GM21367 (cell line): Measurements from ENCODE around the gene CCT3.

ENCODE experiments used
- ATAC-seq: cut with Tn5 transposase; IDR thresholded peaks from one replicate; pipeline ENCODE4 v1.9.1; 2021; ENCODE audit not compliant: unreplicated experiment

The CCT3 gene

DNA sequence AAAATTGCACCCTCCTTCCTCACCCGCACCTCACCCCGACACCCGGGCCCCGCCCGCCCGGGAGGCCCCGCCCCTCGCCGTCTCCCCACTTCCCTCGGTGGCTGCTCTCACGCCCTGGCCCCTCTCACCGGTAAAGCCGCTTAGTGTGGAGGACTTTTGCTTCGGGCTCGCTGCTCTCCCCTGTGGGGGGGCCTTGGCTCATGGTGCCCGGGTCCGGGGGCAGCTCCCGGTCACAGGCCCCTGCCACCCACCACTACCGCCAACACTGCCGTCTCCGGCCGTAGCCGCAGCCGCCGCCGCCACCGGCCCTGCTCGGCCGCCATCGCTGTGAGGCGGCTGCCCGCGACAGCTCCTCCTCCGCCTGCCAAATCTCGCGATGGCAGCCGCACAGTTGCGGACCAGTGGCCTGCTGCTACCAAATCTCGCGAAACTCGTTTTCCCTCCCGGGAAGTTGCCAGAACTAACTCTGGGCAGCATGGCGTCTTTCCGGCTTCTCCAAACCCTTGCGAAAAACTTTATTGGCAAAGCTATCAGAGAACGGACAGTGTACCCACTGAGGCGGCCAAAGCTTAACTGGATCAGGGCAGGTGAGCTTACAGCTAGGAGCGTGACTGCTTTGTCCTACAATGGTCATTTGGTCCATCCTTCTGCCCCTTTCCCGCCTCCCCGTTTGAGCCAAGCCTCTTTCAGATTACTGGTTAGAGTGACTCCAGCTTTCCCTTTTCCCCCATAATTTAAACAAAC is 55.4 kb downstream of the CCT3 start, which contains the start of gene SMG5:
Gene SMG5 (minus strand): TSS at position 347 of the 744 bp plus-strand sequence. CDS start 145 bp downstream, at position 202.
- ATAC-seq, result peak; percentile 68

DNA sequence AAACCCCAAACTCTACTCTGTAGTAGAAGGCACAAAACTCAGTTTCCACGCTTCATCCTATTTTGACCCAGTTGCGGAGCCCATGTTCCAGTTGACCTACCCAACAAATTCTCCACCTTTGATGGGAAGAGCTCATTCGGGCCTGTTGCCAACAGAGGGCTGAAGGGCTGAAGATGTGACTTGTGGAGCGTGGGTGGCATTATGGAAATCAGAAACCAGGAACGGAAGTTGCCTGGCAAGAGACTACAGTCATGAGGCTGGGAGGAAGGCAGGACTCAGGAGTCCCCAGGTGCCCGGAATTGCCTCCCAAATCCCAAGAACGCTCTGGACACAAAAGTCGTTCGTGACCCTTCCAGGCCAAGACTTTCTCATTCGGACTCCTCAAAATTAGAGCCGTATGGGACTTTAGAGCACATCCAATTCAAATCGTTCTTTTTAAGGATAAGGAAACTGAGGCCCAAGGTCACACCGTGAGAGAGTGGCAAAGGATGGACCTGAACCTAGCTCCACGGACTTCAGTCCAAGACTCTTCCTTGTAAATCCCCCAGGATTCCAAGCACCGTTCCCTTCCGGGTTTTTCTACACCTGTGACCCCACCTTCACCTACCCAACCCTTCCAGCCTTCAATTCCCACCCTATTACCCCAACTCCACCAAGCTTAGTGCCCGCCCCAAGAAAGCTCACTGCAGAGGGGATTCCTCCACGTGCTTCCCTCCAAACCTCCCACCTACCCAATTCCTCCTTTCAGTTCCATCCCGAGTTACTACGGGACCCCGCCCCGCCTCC is 56.2 kb downstream of the CCT3 start:
- peak; percentile 4 for ATAC-seq

DNA sequence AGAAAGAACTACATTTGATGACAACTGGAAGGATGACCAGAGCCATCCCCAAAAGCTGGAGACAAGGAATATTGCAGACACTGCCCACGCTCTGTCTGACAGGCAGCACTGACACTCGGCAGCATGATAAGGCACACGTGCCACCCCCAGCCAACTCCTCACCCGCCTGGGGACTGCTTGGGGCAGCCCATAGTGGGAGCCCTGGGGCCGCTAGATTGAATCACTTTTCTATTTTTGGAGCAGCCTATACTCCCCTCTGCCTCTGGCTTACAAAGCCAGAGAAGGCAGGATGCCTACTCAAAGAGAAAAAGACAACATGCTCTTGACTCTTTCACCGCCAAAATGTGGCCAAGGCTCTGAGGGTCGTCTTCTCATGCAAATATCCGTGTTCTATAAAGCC is 56.8 kb downstream of the CCT3 start:
- no peak for ATAC-seq

DNA sequence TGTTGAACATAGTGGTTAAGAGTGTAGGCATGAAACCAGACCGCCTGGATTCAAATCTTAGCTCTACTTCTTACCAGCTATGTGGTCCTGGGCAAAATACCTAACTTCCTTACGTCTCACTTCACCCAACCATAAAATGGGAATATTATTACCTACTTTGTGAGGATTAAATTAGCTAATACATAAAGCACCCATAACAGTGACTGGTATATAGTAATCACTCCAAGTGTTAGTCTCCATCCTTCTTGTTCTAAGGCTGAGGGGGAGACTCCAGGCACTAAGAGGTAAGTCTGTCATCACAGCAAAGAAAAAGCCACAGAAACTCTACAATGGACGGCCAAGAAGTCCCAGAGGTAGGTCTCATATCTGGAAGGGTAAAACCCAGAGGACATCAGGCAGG is 58.3 kb downstream of the CCT3 start:
- no peak for ATAC-seq

DNA sequence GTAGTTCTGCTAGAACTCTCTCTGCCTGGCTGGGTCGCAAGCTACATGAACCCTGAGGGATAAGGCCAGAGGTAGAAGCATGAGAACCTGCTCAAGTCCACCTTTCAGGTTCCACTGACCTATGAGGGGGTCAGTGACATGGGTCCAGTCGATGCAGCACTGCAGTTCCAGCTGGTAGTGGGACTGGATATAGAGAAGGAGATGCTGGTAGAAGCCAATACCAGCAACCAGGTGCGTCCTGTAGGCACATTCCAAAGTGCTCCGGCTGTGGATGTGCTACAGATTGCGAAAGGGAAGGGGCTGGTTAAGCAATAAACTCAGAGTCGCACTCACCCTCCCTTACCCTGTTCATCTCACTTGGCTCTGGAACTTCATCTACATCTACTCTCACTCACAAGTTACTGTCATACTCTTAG is 61.1 kb downstream of the CCT3 start:
- no peak for ATAC-seq

DNA sequence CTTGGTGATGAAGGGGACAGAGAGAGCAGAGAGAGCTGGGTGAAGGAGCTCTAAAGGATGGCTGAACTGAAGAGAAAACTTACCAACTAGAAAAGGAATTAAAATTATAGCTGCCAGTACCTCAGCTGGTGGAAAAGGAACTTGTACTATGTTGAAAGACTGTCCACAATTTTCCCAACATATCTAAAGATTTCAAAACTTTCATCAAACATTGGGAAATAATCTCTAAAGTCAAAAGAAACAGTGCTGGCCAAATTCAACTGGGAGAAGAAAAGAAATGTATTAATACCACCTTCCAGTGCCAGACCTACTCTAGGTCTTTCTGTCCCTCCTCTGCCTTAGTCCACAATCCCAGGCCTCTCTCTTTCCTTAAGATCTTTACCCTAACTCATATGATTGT is 61.6 kb downstream of the CCT3 start:
- no peak for ATAC-seq

DNA sequence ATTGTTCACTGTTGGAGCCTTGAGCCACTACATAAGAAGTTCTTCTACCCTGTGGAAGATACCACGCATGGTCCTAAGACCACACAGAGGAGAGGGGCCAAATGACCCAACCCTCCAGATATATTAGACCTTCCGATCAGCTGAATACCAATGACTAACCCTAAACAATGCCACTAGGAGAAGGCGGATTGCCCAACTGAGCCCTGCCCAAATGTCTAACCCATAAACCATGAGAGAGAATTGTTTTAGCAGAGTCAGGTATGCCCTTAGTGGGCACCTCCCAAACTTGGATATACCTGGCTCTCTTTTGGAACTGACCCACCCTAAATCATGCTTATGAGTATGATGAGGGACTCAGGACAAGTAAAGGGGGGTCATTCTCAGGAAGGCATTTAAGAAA is 67.8 kb downstream of the CCT3 start:
- no peak for ATAC-seq

DNA sequence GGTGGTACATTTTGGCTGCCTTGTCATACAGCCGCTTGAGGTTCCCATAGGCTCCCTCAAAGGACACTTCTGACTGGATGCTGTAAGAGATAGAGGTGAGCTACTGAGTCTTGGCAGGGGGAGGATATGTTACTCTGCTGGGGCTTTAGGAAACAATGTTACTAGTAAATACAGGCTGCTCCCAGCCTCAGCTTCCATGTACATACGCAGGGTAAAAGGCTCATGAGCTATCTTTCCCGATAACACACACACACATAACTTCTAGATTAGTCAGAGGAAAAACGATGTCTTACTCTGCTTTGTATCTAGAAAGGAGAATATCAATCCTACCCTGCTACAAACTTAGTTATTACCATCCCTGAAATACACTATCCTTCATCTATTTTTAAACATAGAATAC is 69.8 kb downstream of the CCT3 start:
- ATAC-seq, result no peak

DNA sequence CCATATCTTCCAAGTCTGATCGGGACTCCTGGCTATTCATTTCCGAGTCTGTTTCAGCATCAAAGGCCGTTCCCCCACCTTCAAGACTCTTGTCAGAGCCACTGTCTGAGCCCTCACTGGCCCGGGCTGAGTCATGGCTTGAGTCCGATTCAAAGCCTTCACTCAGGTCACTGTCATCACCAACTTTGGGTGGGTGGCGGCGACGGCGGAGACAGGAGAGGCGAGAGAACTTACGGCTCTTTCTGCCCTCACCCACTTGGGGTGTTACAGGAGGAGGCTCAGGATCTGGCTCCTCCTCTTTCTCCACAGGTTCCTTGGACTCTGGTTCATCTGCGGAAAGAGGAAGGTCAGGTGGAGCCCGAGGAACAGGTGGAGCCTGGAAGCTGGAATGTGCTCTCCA is 72.0 kb downstream of the CCT3 start:
- no peak for ATAC-seq

DNA sequence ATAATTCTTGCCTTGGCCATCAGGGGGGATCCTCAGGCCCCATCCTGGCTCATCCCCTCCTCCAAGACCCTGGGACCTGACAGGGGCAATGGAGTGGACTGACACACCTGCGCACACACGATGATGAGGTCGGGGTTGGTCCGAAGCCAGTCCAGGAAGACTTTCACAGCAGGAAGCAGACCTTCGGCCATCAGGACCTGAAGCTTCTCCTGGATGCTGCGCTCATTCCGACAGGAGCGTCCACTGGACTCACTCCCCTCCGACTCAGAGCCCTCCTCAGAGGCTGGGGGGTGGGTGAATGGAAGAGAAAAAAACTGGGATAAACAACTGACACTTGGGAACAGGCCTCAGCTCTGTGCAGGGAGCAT is 74.8 kb downstream of the CCT3 start:
- ATAC-seq, result no peak

DNA sequence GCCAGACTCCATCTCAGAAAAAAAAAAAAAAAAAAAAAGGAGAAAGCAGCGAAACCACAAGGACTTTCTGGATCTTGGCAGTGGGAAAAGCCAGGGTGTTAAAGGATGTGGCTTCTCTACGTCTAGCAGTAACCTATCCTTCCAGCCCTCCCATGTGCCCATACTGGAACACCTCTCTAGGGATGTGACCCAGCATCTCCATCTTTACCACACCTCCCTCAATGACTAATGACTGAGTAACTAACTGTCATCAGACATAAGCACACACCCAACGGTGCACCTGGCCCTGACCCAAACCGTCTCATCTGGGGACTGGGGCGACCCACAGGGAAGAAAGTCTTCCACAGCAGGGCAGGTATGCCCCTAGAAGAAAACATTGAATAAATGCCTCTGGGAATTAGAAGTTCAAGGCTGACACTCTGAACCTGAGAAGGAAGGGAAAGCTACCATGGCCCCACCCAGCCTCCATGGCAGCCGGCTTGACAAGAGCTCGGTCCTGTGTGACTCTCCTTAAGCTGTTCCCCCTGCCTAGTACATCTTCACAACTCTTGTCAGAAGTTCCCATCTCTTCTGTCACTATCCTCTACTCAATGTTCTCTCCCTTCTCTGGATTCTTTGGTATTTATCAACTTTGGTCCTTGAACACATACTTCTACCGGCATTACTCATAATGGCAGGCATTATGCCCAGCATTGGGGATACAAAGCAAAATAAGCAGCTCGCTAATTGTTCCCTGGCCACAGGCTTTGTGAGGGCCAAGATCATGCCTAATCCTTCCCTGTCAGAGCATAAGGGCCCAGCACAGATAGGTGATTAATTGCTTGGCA is 75.4 kb downstream of the CCT3 start:
- no peak for ATAC-seq

DNA sequence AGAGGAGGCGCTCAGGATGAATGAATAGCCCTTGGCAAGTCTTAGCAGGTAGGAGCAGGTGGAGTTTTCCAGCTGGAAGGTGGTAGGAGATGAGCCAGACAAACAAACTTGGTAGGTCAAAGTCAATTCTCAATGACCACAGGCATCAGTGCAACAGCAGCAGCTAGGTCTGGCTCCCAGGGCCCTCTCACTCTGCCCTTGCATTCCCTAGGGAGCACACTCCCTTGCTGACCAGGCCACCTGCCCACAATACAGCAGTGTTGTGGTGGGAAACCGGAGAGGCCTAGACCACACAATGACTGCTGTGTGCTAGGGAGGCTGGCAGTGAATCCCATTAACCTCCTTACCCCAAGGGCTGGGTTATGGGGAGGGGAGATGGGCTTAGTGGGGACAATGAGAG is 77.2 kb downstream of the CCT3 start:
- no peak for ATAC-seq

DNA sequence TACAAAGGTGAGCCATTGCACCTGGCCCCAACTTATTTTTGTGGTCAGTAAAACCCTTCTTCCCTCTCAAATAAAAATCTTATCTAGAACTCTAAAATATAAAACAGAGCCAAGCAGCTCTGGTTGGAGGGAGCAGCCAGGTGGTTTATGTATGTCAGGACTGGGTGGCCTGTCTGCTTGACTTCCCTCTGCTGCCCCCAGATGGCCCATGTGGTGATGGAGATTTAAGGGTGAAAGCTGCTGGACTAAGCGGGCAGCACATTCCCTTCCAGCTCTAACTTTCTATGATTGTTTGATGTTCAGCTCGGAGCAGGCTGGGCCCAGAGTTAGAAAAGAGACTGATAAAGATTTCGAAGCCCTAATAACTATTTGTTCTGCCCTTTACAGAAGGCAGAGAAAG is 78.3 kb downstream of the CCT3 start:
- ATAC-seq, result no peak
